ENCODE measurements around the gene SLC18B1.

DNA sequence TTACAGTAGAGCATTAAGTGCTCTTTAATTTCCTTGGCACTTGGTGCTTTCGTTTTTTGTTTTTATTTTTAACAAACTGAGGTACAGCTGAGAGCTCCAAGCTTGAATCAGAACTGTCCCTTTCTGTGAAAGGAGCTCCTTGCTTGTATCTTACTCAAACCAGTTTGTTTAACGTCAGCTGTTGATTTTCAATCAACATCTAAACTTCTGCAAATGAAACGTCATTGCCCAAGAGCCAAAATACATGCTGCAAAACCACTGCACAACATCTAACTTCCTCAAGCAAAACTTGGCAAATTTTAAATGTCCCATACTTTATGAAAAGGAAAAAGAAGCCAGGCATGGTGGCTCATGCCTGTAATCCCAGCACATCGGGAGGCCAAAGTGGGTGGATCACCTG lies 55.9 kb downstream of the SLC18B1 start:
- TF ChIP-seq, protein P1, sequence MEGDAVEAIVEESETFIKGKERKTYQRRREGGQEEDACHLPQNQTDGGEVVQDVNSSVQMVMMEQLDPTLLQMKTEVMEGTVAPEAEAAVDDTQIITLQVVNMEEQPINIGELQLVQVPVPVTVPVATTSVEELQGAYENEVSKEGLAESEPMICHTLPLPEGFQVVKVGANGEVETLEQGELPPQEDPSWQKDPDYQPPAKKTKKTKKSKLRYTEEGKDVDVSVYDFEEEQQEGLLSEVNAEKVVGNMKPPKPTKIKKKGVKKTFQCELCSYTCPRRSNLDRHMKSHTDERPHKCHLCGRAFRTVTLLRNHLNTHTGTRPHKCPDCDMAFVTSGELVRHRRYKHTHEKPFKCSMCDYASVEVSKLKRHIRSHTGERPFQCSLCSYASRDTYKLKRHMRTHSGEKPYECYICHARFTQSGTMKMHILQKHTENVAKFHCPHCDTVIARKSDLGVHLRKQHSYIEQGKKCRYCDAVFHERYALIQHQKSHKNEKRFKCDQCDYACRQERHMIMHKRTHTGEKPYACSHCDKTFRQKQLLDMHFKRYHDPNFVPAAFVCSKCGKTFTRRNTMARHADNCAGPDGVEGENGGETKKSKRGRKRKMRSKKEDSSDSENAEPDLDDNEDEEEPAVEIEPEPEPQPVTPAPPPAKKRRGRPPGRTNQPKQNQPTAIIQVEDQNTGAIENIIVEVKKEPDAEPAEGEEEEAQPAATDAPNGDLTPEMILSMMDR (IDR thresholded peaks at IDR 0.05): no peak
- TF ChIP-seq POLR2A (IDR thresholded peaks at IDR 0.05): no peak
